Daoy (cell line): ENCODE results near the gene EIF2B2. TPM values are rescaled to one million over a fixed set of nuclear protein-coding genes. Genes with fewer than 3 reads are reported as not detected.
A peak's percentile ranks its signal among the peaks of the same experiment; 100 is the strongest.
"Not testable (repeated sequence)": the region's sequence is repeated elsewhere in the genome, so short reads cannot be mapped to it uniquely, and the experiment has no call there.

Experiments used
- DNase-seq: peaks from one replicate; pipeline ENCODE4 v3.0.0-alpha.2; 2015; ENCODE audit warnings: low read depth
- total RNA-seq: library from RNA; depleted of rRNA; stranded (reverse); fragments of >200 nt; shearing (Covaris generic); gene quantifications from 2 replicates; pipeline ENCODE4 v1.2.3, GENCODE V29; 2014

Gene EIF2B2
- total RNA-seq, 1 experiment from 2014 or later = 87.9 TPM

DNA sequence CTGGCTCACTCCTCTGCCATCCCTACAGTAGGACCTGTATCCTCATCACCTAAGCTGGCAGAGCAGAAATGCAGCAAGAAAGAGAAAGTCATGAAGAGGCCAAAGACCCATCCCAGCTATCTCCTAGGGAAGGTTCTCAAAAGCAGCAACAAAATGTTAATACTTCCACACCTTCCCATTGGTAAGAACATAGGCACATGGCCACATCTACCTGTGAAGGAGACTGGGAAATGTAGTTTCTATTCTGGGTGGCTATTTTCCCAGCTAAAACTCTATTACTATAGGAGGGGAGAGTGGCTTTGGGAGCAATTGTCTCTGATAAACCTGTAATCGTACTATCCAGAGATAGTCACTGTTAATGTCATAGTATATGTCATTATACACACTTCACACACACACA lies 13.7 kb upstream of the EIF2B2 start:
- no peak for DNase-seq

DNA sequence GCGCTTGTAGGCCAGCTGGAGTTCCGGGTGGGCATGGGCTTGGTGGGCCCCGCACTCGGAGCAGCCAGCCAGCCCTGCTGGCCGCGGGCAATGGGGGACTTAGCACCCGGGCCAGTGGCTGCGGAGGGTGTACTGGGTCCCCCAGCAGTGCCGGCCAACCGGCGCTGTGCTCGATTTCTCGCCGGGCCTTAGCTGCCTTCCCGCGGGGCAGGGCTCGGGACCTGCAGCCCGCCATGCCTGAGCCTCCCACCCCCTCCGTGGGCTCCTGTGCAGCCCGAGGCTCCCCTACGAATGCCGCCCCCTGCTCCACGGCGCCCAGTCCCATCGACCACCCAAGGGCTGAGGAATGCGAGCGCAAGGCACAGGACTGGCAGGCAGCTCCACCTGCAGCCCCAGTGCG lies 8.5 kb upstream of the EIF2B2 start:
- not testable (repeated sequence) for DNase-seq

DNA sequence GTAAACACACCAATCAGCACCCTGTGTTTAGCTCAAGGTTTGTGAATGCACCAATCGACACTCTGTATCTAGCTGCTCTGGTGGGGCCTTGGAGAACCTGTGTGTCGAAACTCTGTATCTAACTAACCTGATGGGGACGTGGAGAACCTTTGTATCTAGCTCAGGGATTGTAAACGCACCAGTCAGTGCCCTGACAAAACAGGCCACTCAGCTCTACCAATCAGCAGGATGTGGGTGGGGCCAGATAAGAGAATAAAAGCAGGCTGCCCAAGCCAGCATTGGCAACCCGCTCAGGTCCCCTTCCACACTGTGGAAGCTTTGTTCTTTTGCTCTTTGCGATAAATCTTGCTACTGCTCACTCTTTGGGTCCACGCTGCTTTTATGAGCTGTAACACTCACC lies 6.9 kb upstream of the EIF2B2 start:
- not testable (repeated sequence) for DNase-seq

DNA sequence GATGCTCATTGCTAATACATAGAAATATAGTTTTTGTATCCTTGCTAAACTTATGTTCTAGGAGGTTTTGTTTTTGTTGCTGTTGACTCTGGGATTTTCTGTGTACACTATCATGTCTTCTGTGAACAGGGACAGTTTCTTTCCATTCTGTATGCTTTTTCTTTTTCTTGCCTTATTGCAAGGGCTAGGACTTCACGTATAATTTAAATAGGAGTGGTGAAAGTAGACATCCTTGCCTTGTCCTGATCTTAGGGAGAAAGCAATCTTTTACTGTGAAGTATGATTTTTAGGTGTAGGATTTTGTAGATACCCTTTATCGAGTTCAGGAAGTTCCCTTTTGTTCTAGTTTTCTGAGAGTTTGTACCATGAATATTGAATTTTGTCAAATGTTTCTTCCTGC lies 1.5 kb upstream of the EIF2B2 start:
- no peak for DNase-seq

DNA sequence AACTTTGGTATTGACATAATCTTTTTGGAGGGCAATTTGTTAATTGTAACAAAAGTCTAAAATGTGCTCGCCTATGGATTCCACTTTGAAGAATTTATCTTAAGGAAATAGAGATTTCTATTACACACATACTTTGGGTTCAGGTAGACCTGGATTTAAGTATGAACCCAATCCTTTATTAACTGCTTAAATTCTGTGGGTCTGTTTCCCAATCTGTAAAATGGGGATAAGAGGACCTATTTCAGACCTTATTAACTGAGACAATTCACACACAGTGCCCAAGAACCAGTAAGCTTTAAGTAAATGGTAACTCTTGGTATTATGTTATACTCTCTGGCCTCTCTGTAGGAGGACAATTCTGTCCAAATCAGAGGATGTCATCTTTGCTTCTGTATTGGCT lies 822 bp upstream of the EIF2B2 start:
- DNase-seq = no peak

DNA sequence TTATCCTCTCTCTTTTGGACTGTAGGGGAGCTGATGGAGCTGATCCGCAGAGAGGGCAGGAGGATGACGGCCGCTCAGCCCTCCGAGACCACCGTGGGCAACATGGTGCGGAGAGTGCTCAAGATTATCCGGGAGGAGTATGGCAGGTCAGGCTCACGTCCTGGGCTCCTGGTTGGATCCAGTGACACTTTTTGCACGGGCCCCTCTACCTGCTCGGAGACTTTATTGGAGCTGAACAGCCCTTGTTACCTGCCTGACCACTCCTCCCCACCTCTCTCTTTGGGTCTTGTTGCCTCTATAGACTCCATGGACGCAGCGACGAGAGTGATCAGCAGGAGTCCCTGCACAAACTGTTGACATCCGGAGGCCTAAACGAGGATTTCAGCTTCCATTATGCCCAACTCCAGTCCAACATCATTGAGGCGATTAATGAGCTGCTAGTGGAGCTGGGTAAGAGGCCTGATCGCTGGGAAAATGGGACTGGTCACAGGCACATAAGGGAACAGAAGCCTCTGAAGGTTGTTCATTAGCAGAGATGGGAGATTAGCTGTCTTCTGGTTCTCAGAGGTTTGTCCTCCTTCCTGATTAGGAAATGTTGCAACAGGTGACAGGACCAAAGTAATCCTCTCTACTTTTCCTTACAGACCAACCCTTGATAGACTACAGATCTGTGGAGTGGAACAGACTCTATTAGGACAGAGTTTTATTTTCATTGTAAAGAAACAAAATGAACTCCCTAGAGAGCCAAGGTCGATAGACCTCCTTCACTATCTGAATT lies 718 bp downstream of the EIF2B2 start:
- no peak for DNase-seq

DNA sequence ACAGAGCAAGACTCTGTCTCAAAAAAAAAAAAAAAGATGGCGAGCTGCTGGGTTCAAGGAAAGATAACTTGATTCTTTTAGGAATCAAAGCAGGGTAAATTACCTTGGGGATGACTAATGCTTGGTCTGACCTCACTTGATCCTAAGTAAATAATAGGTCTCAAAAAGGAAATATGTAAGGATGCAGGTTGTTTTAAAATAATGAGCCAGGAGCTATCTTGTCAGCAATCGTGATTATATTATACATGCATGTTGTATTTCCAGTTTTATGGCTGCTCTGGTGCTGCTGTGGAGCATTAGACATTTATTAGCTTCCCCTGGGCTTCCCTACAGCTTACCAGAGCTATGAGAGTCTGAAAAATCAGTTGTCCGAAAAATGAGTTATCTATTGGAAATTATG lies 2.6 kb downstream of the EIF2B2 start:
- no peak for DNase-seq

DNA sequence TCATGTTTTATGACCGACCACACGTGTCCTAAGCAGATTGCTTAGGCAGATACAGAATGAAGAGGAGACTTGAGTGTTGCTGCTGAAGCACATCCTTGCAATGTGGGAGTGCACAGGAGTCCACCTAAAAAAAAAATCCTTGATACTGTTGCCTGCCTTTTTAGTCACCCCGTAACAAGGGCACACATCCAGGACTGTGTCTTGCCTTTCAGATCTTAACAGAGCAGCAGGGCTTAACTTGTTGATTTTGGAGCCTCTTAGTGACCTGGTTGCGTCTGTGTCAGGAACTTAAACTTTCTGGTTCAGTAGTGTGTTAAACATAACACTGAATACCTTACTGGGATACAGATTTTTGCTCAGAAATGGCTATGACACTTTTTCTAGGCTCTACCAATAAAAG lies 6.5 kb downstream of the EIF2B2 start:
- DNase-seq = no peak

DNA sequence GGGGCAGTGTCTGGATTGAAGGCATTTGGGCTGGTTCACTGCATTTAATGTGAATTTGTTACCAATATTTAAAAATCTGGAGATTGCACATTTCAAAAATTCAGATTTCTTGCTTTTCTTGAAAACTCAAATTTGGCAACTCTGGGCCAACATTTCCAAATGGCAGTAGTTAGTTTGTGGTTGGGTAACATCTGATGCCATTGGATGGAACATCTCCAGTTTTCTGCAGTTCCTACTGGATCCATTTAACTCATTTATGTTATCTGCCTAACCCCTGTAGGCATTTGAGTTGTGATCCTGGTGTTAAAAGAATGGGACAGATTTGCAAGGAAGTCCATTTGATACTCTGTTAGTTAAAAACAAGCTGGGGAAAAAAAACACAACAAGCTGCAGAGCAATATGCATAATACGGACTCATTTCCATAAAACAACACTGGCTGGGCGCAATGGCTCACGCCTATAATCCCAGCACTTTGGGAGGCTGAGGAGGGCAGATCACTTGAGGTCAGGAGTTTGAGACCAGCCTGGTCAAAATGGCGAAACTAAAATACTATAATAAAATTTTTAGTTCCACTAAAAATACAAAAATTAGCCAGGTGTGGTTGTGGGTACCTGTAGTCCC lies 7.9 kb downstream of the EIF2B2 start:
- DNase-seq = no peak

DNA sequence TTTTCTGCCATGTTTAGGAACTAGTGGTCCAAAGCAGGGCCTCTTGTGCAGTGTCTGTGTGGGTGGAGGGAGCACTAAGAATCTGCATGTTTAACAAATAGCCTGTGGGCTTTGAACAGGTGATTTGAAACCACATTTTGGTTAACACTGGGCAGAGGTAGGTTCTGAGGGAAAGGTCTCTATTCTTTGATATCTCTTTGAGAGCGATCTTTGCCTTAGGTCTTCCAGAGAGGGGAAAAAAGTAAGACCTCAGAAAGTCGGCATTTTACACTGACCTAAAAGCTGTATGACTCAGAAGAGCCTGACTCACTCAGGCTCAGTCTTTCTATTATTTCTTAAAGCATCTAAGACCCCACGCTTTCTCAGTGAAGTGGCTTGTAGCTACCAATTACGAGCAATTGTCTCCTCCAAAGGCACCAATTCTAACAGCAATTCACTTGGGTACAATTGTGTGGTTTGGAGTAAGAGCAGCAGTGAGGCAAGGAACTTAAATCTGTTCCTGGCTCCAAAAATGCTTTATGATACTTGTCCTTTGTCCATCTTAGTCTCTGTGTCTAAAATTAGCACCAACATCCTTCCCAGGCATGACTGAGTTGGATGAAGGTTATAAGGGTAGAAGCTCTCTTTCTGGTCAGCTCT lies 8.8 kb downstream of the EIF2B2 start:
- DNase-seq = peak; percentile 70

DNA sequence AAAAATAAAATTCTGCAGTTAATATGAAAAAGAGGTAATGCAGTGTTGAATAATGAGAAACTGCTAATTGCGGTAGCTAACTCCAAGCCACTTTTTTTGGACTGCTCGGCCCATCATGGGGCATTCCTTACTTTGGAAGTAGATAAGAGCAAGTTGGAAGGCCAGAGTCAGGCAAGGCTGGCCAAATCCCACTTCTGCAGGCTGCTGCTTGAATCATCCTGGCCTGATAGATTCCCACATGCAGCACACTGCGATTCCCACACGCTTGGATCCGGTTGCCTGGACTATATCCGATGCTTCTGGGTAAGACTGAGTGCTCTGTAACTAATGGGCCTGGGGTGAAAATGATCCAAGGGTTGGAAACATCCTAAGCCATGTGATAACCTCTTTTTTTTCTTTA lies 10.6 kb downstream of the EIF2B2 start:
- no peak for DNase-seq

DNA sequence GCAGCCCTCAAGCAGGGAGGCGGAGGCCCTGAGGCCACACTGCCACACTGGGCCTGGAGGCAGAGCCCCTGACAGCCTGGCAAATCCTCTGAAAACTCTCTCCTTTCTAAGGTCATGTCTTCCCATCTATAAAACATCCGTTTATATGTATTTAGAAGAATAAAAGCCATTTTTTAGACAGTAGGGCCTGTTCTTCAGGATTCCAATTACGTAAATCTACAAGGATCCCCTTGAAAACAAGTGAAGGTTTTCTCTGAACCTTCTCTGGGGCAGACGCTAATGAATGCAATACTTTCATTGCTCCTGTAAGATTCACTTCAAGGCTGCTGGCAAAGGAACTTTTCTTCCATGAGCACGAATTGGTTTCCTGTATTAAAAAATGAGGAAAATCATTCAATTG lies 12.8 kb downstream of the EIF2B2 start:
- no peak for DNase-seq

DNA sequence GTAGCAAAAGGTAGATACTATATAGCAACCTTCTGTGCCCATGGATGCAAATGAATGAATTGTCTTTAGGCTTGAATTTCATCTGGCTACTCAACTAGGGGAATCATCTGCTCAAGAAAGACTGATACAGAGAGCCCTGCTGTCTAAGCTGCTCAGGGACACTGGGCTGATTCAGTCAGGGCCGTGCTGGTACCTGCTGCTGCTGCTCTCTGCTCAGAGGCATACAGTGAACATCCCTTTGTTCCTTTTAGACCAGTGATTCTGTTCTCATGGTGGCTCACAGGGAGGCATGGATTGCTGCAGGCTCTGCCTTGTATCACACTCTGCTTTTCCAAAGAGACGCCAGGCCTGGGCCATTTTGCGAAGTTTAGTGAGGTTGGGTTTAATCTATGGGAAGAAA lies 14.1 kb downstream of the EIF2B2 start:
- DNase-seq = no peak

DNA sequence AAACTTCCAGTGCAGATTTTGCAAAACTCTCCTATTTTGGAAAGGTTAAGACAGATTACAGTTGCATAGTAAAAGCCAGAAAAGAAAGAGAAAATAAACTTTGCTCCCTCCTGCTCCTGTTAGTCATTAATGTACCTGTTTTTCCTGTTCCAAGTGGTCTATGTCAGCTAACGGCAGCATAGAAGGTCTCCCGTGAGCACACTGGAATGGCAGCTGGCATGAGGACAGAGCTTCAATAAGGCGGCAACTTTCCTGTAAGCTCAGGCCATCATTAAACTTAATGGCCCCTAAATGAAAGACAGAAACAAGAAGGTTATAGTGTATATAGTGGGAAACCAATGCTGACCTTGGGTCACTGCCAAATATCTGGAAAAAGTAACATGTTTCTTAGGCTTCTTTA lies 16.0 kb downstream of the EIF2B2 start:
- no peak for DNase-seq

DNA sequence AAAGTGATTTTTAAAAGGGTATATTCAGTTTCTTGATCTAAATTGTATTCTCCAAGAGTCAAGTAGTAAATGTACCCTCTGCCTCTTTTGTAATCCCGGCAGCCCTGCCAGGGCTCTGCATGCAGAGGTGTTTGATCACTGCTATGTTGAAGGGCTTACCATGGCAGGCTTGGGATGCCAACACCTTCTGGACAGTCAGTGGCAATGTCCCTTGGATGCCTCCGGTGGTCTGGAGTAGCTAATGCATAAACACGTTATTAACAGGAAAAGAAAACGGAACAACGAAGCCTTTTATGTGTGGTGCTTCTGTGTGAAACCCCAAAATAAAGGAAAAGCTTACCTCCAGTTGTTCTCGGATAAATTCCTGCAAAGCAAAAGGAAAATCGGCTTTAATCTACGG lies 19.9 kb downstream of the EIF2B2 start:
- DNase-seq = peak; percentile 33

DNA sequence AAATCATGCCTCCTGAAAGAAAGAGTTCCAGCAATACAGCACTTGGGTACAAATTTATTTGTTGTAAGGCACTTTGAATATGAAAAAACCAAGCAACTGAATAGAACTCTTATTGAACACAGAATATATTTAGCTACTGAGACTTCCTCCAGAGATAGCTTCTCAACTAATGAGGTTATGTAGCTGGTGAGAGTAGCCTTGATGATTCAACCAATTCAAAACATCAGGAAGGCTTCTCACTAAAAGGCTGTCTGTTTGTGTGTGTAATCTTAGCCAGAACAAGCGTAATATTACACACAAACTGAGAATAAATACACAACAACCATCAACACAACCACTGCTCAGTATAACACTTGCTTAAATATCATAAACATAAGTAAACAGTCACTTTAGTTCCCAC lies 20.4 kb downstream of the EIF2B2 start:
- DNase-seq = no peak

DNA sequence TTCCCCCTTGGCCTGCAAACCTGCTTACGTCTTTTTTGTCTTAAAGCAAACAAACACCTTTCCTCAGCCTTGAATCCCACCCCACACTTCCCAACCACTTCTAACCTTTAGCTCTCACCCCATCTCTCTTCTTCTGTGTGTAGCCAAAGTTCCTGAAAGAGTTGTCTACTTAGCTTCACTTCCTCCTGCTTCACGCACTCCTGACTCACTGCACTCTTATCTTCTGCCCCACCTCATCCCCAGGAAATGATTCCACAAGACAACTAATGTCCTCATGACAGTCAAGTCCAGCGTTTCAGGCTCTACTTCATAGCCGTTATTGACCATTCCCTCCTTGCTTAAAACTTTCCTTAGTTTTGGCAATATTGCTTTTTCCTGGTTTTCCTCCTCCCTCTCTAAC lies 22.4 kb downstream of the EIF2B2 start:
- DNase-seq = peak; percentile 46

DNA sequence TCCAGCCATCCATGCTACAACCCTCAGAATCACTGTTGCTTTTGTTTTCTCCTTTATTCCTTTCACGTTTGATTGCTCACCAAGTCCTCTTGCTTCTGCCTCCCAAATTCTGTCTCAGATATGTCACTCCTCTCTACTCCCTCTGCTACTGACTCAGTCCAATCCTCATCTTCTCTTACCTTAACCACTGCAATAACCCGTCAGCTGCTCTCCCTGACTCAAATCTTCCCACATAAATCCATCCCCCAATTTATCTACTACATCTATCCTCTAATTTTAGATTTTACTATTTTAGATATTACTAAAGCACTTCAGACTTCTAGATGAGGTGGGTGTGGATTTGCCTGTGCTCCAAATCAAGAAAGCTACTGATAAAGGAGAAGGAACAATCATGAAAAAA lies 23.2 kb downstream of the EIF2B2 start:
- no peak for DNase-seq

DNA sequence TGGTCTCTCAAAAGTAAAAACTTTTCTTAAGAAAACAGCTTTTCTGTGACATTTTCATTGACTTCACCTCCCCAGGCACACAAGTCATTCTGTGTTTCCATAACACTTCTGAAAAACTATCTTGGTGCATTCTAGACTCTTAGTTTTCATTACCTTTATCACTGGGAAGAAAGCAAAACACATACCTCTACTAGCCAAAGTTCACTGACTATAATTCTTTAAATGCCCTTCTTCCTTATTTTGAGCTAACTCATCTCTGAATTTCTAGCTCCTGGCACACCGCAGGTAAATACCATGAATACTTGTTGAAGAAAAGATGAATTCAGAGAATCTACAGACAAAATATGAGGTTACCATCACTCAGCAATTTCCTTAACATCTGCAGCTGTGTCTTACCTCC lies 27.4 kb downstream of the EIF2B2 start:
- DNase-seq = no peak

DNA sequence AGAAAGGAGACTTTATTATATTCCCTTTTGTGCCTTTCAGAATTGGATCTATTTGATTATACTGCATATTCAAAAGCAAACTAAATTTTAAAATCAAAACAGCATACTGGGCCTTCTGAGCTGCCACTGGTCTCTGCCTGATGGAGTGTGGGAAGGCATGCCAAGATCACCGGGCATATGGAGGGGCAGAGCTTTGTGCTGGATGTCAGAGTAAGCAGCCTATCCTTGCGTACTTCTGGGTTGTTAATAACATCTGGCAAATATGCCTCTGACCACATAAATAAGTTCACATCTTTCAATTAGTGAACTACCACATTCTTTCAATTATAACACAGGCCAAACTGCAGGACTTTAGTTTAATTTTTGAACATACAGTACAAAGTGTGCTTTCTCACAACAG lies 30.2 kb downstream of the EIF2B2 start:
- no peak for DNase-seq

DNA sequence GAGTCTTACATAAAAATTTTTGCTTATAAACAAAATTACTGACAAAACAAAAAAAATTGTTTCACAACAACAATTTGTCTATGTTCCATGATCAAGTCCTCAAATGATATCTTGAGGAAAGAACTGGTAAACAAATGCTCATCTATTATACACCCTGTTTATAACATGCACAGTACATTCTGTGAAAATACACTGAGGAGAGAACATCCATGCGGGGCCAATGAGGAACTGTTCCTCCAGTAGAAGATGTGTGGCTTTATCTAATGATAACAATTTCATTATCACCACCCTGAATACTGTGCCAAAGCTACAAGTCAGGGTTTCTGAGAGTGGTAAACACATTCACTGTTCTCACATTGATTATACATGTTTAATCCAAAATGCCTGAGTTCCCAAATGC lies 37.8 kb downstream of the EIF2B2 start:
- DNase-seq = no peak

DNA sequence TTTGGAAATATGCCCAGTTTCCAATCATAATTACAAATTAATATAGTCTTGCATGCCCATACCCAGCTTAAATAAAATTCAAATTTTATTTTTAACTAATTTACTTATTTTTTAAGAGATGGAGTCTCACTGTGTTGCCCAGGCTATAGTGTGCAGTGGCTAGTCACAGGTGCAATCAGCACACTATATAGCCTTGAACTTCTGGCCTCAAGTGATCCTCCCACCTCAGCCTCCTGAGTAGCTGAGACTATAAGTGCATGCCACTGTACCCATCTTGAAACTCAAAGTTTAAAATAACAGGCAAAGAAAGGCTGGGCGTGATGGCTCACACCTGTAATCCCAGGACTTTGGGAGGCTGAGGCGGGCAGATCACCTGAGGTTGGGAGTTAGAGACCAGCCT lies 38.2 kb downstream of the EIF2B2 start:
- no peak for DNase-seq

DNA sequence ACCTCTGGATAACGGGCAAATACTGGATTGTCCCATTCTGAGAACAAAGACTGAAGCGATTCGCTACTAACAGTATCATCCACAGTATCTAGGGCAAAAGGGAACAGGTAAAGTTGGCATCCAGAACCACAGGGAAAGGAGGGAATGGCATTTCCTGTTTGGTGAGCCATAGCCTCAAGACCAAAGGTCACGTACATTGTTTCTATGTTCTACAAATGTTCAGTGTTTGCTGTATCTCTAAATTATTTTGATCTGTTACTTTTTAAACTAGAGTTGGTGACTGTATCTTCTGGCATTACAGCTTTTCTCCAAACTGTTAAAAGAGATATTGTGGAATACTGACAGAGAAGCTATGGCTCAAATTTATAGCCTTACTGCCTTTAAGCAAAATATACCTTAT lies 38.9 kb downstream of the EIF2B2 start:
- peak; percentile 50 for DNase-seq
